Measurements from ENCODE around the gene SLIT3. TPM values are rescaled to one million over a fixed set of nuclear protein-coding genes. Genes with fewer than 3 reads are reported as not detected.

Gene SLIT3
- total RNA-seq, 6 experiments from 2014 or later: 0.31 to 1.2 (median 0.65) TPM

- DNase-seq (no peak), ATAC-seq (no peak)
- Histone ChIP-seq H3K27me3 (no peaks in the 10 kb centered on the region), H3K4me3 (no peak overlapping the region), H3K36me3 (no peaks in the 10 kb centered on the region), H3K9me3 (no peaks in the 10 kb centered on the region), H3K4me1 (no peaks in the 10 kb centered on the region), H3K27ac (no peak overlapping the region)
- TF ChIP-seq CTCF (IDR thresholded peaks at IDR 0.05): no peak
- no peak for TF ChIP-seq POLR2A (IDR thresholded peaks at IDR 0.05)
- 11% methylated on average over 1 of the region's 2 CpGs for WGBS (ENCODE audit: insufficient coverage, low coverage, low lambda C conversion rate, missing lambda C conversion rate)
- intact Hi-C loops (cut with DNase I): no loop called here
Observed at GRCh38 chr5:168777651-168778050, 523.3 kb downstream of the SLIT3 start.

DNA sequence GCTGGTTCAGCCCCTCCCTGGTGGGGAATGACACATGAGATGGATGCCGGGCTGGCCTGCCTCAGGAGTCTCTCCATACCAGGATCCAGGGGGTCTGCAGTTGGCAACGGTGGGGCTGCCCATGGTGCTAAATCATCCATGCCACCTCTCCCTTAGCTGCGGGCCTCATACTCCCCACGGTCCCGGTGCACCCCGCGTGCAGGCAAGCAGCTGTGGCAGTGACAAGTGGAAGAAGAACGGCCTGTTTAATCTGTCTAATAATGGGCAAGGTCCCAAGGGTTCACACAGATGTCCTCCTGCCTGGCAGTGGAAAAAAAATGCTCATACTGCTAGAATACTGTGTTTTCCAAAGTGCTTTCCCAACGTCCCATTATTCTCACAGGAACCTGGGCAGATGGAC lies 524.9 kb downstream of the SLIT3 start:
- H3K27me3 ChIP-seq: no peaks in the 10 kb centered on the region
- H3K9me3 ChIP-seq: no peaks in the 10 kb centered on the region
- H3K27ac ChIP-seq: no peak overlapping the region
- no peak overlapping the region for H3K4me3 ChIP-seq
- intact Hi-C loops (cut with DNase I): no loop called here
- 43% methylated on average over 1 of the region's 9 CpGs for WGBS (ENCODE audit: insufficient coverage, low coverage, low lambda C conversion rate, missing lambda C conversion rate)
- H3K36me3 ChIP-seq: no peaks in the 10 kb centered on the region
- TF ChIP-seq CTCF (IDR thresholded peaks at IDR 0.05): no peak
- TF ChIP-seq POLR2A (IDR thresholded peaks at IDR 0.05): no peak
- ATAC-seq (no peak), DNase-seq (no peak)
- H3K4me1 ChIP-seq: no peaks in the 10 kb centered on the region

DNA sequence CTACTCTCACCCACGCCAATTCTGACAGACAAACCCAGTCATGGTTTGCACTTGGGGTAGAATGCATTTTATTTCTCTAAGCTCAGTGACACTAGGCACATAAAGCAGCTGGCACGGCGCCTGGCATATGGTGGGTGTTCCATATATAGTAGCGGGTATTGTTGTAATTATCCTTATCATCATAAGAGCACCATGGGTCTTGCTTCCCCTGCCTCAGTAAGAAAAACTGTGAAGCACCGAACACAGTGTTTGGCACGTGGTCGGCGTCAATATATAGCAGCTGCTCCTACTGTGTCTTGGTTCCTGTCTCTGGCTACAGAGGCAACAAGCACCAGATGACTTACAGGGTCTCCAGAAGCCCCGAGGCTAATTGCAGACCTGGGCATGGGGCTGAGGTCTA lies 527.7 kb downstream of the SLIT3 start:
- ATAC-seq (no peak), DNase-seq (no peak)
- 67% methylated on average over 5 of the region's 9 CpGs for WGBS (ENCODE audit: insufficient coverage, low coverage, low lambda C conversion rate, missing lambda C conversion rate)
- Histone ChIP-seq H3K27me3 (no peaks in the 10 kb centered on the region), H3K9me3 (no peaks in the 10 kb centered on the region), H3K36me3 (no peaks in the 10 kb centered on the region), H3K27ac (no peak overlapping the region), H3K4me3 (no peak overlapping the region), H3K4me1 (no peaks in the 10 kb centered on the region)
- TF ChIP-seq CTCF (IDR thresholded peaks at IDR 0.05) (no peak), POLR2A (IDR thresholded peaks at IDR 0.05) (no peak)
- intact Hi-C loops (cut with DNase I): no loop called here

- WGBS (ENCODE audit: insufficient coverage, low coverage, low lambda C conversion rate, missing lambda C conversion rate): 74% methylated on average over 11 of the region's 22 CpGs
- Histone ChIP-seq H3K9me3 (no peaks in the 10 kb centered on the region), H3K36me3 (no peaks in the 10 kb centered on the region), H3K27ac (no peak overlapping the region), H3K4me3 (no peak overlapping the region), H3K27me3 (no peaks in the 10 kb centered on the region), H3K4me1 (no peaks in the 10 kb centered on the region)
- ATAC-seq: no peak
- no peak for TF ChIP-seq POLR2A (IDR thresholded peaks at IDR 0.05)
- no peak for TF ChIP-seq CTCF (IDR thresholded peaks at IDR 0.05)
- intact Hi-C loops (cut with DNase I): no loop called here
- DNase-seq: no peak
Observed at GRCh38 chr5:168772316-168772961, 528.5 kb downstream of the SLIT3 start.

DNA sequence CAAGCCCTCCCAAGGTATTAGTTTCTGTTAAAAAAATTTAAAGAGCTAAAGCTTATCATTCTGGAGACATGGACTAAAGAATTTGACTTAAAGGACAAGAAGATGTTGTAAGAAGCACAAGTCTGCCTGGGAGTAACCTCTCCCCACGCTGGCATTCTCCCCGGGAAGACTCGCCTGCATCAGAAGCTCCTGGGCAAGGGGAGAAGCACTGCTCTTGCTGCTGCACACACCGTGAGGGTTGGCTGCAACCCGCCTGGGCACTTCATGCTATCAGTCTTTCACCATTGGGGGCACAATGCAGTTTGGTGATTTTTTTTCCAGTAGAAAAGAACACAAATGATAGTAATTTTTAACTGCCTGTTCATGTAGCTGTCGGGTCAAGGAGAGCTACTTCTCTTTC lies 529.3 kb downstream of the SLIT3 start:
- no peak for ATAC-seq
- WGBS (ENCODE audit: insufficient coverage, low coverage, low lambda C conversion rate, missing lambda C conversion rate): 52% methylated on average over 3 of the region's 6 CpGs
- no peaks in the 10 kb centered on the region for H3K27me3 ChIP-seq
- H3K36me3 ChIP-seq: no peaks in the 10 kb centered on the region
- TF ChIP-seq POLR2A (IDR thresholded peaks at IDR 0.05) (no peak), CTCF (IDR thresholded peaks at IDR 0.05) (no peak)
- H3K9me3 ChIP-seq: no peaks in the 10 kb centered on the region
- no peak overlapping the region for H3K27ac ChIP-seq
- intact Hi-C loops (cut with DNase I): no loop called here
- H3K4me3 ChIP-seq: no peak overlapping the region
- no peaks in the 10 kb centered on the region for H3K4me1 ChIP-seq
- DNase-seq: no peak

Measured in right lobe of liver (tissue), 6 donors.